Measurements from ENCODE around the gene CHCHD2. TPM values are rescaled to one million over a fixed set of nuclear protein-coding genes. Genes with fewer than 3 reads are reported as not detected.
"Not testable (repeated sequence)": the region's sequence is repeated elsewhere in the genome, so short reads cannot be mapped to it uniquely, and the experiment has no call there.

Gene CHCHD2
- total RNA-seq, 1 donor from 2014 or later, result 1.7 TPM

DNA sequence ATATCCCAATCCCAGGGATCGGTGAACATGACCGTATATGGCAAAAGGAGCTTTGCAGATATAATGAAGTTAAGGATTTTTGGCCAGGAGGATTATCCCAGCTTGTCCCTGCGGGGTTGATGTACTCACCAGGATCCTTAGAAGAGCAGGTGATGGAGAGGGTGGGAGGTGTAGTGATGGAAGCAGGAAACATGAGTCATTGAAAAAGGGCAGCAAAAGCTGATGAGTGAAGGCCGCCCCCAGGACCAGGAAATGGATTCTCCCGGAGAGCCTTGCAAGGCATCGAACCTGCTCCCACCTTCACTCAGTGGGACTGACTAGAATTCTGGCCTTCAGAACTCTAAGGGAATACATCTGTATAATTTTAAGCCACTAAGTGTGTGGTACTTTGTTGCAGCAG lies 15.2 kb upstream of the CHCHD2 start:
- H3K27me3 Mint-ChIP-seq (ENCODE audit: unreplicated experiment), result peaks cover 2% of the 10 kb centered on the region
- DNase-seq (ENCODE audit: low spot score), result no peak
- TF ChIP-seq, protein P1, sequence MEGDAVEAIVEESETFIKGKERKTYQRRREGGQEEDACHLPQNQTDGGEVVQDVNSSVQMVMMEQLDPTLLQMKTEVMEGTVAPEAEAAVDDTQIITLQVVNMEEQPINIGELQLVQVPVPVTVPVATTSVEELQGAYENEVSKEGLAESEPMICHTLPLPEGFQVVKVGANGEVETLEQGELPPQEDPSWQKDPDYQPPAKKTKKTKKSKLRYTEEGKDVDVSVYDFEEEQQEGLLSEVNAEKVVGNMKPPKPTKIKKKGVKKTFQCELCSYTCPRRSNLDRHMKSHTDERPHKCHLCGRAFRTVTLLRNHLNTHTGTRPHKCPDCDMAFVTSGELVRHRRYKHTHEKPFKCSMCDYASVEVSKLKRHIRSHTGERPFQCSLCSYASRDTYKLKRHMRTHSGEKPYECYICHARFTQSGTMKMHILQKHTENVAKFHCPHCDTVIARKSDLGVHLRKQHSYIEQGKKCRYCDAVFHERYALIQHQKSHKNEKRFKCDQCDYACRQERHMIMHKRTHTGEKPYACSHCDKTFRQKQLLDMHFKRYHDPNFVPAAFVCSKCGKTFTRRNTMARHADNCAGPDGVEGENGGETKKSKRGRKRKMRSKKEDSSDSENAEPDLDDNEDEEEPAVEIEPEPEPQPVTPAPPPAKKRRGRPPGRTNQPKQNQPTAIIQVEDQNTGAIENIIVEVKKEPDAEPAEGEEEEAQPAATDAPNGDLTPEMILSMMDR (IDR thresholded peaks at IDR 0.05; ENCODE audit: unreplicated experiment), result no peak
- no peaks in the 10 kb centered on the region for H3K4me1 Mint-ChIP-seq (ENCODE audit: unreplicated experiment)
- H3K4me3 Mint-ChIP-seq (ENCODE audit: unreplicated experiment), result no peak overlapping the region
- H3K9me3 Mint-ChIP-seq (ENCODE audit: unreplicated experiment), result peaks cover 34% of the 10 kb centered on the region
- peaks cover 3% of the 10 kb centered on the region for H3K36me3 Mint-ChIP-seq (ENCODE audit: low read depth, unreplicated experiment)
- no peak overlapping the region for H3K27ac Mint-ChIP-seq (ENCODE audit: unreplicated experiment)

DNA sequence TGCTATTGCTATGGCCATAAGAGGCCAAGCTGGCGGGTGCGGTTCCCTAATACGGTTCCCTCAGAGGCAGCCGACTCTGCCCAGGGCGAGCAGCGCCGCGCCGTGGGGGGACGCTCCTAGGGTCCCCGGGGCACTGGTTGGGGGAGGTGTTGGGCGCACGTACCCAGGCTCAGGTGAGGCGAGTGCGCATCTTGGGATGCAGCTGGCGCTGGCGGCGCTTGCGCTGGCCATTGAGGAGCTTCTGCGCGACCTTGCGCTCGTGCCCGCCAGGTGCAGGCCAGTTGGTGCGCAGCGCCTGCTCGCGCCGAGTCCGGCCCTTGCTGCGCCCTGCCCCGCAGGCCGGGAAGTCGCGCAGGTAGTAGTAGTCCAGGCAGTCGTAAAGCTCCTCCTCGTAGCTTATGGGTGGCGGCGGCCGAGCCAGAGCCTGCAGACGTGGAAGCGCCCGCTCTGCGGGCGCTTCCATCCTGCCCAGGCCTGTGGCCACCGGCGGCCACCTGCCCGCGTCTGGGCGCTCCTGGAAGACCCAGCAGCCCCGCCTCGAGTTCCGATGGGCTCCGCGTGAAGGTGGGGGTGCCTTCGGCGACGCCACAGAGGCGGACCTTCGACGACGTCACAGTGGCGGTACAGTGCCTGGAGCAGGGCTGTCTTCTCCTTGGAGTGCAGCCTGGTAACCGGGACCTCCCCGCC lies 9.7 kb upstream of the CHCHD2 start, which contains the start of gene NUPR2:
NUPR2 (minus strand) TSS at position 566 of the 687 bp plus-strand sequence; CDS start at position 463, 103 bp downstream.
- Mint-ChIP-seq H3K9me3 (ENCODE audit: unreplicated experiment) (peaks cover 11% of the 10 kb centered on the region), H3K27ac (ENCODE audit: unreplicated experiment) (no peak within 1 kb of the TSS), H3K27me3 (ENCODE audit: unreplicated experiment) (peaks cover 1% of the 10 kb centered on the region), H3K4me3 (ENCODE audit: unreplicated experiment) (no peak within 1 kb of the TSS), H3K36me3 (ENCODE audit: low read depth, unreplicated experiment) (no peaks in the 10 kb centered on the region), H3K4me1 (ENCODE audit: unreplicated experiment) (no peaks in the 10 kb centered on the region)
- DNase-seq (ENCODE audit: low spot score), result no peak
- TF ChIP-seq, protein P1 (IDR thresholded peaks at IDR 0.05; ENCODE audit: unreplicated experiment), result no peak

DNA sequence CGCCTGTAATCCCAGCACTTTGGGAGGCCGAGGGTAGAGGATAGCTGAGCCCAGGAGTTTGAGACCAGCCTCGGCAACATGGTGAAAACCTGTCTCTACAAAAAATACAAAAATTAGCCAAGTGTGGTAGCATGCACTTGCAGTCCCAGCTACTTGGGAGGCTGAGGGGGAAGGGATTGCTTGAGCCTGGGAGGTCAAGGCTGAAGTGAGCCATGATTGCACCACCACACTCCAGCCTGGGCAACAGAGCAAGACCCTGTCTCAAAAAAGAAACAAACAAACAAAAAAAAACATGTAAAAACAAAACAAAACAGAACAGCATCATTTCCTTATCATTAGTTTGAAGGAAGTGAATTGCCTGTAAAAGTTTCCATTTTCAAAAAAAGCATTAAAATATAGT lies 6.0 kb upstream of the CHCHD2 start:
- not testable (repeated sequence) for H3K27me3 Mint-ChIP-seq (ENCODE audit: unreplicated experiment); H3K9me3 Mint-ChIP-seq (ENCODE audit: unreplicated experiment)

DNA sequence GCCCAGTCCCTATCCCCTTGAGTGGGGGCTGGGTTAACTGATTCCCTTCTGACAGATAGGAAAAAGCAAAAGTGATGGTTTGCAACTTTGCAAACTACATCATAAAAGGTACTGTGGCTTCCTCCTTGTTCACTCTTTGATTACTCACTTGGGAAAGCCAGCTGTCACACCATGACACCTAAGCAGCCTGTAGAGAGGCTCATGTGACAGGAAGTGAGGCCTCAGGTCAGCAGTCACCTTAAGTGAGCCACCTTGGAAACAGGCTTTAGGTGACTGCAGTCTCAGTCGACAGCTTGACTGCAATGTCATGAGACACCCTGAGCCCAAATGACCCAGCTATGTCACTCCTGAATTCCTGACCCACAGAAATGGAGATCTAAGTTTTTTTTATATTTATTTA lies 4.3 kb upstream of the CHCHD2 start:
- H3K27me3 Mint-ChIP-seq (ENCODE audit: unreplicated experiment), result peaks cover 3% of the 10 kb centered on the region
- no peak for DNase-seq (ENCODE audit: low spot score)
- TF ChIP-seq, protein P1 (IDR thresholded peaks at IDR 0.05; ENCODE audit: unreplicated experiment), result no peak
- no peaks in the 10 kb centered on the region for H3K36me3 Mint-ChIP-seq (ENCODE audit: low read depth, unreplicated experiment)
- peaks cover 19% of the 10 kb centered on the region for H3K9me3 Mint-ChIP-seq (ENCODE audit: unreplicated experiment)
- no peak overlapping the region for H3K27ac Mint-ChIP-seq (ENCODE audit: unreplicated experiment)
- H3K4me3 Mint-ChIP-seq (ENCODE audit: unreplicated experiment), result no peak overlapping the region
- H3K4me1 Mint-ChIP-seq (ENCODE audit: unreplicated experiment), result no peaks in the 10 kb centered on the region

More for the DNA sequence above, 6.0 kb upstream of the CHCHD2 start:
- not testable (repeated sequence) for H3K4me1 Mint-ChIP-seq (ENCODE audit: unreplicated experiment); DNase-seq (ENCODE audit: low spot score); H3K27ac Mint-ChIP-seq (ENCODE audit: unreplicated experiment); H3K36me3 Mint-ChIP-seq (ENCODE audit: low read depth, unreplicated experiment); H3K4me3 Mint-ChIP-seq (ENCODE audit: unreplicated experiment)

DNA sequence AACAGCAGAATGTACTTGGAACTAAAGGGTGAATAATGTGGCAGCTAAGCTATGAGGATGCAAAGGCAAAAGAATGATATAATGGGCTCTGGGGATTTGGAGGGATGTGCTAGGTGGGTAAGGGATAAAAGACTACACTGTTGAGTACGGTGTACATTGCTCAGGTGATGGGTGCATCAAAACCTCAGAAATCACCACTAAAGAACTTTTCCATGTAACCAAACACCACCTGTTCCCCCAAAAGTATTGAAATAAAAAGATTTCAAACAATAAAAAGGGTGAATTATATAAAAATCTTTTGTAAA lies 1.6 kb upstream of the CHCHD2 start:
- no peaks in the 10 kb centered on the region for H3K4me1 Mint-ChIP-seq (ENCODE audit: unreplicated experiment)
- peaks cover 3% of the 10 kb centered on the region for H3K27me3 Mint-ChIP-seq (ENCODE audit: unreplicated experiment)
- no peak overlapping the region for H3K27ac Mint-ChIP-seq (ENCODE audit: unreplicated experiment)
- no peak overlapping the region for H3K4me3 Mint-ChIP-seq (ENCODE audit: unreplicated experiment)
- DNase-seq (ENCODE audit: low spot score), result no peak
- H3K9me3 Mint-ChIP-seq (ENCODE audit: unreplicated experiment), result peaks cover 19% of the 10 kb centered on the region
- TF ChIP-seq, protein P1 (IDR thresholded peaks at IDR 0.05; ENCODE audit: unreplicated experiment), result no peak
- H3K36me3 Mint-ChIP-seq (ENCODE audit: low read depth, unreplicated experiment), result no peaks in the 10 kb centered on the region

Measured in endothelial cell (in vitro differentiated cells).